ENCODE measurements around the gene ALPK3.

Gene ALPK3

GRCh38 chr15:84901540-84901939 is 84.4 kb downstream of the ALPK3 start:
- no peak for DNase-seq

- no peak for DNase-seq
Measured at GRCh38 chr15:84903751-84904150, 86.6 kb downstream of the ALPK3 start.

GRCh38 chr15:84904419-84904818 is 87.3 kb downstream of the ALPK3 start:
- no peak for DNase-seq

- no peak for DNase-seq
Measured at GRCh38 chr15:84905016-84905916, 88.1 kb downstream of the ALPK3 start.

- no peak for DNase-seq
Measured at GRCh38 chr15:84907731-84908130, 90.6 kb downstream of the ALPK3 start.

- no peak for DNase-seq
Measured at GRCh38 chr15:84908564-84908963, 91.4 kb downstream of the ALPK3 start.

GRCh38 chr15:84909029-84909428 is 91.9 kb downstream of the ALPK3 start:
- DNase-seq: no peak

- no peak for DNase-seq
Measured at GRCh38 chr15:84909782-84910181, 92.6 kb downstream of the ALPK3 start.

GRCh38 chr15:84910928-84911623 is 93.9 kb downstream of the ALPK3 start:
- peak; percentile 58 for DNase-seq

- DNase-seq: no peak
Measured at GRCh38 chr15:84911879-84912660, 94.9 kb downstream of the ALPK3 start.

GRCh38 chr15:84913360-84913723 is 96.2 kb downstream of the ALPK3 start:
- DNase-seq: no peak

GRCh38 chr15:84914351-84914750 is 97.2 kb downstream of the ALPK3 start:
- no peak for DNase-seq

GRCh38 chr15:84914909-84915605 is 97.9 kb downstream of the ALPK3 start:
- DNase-seq: peak; percentile 43

- no peak for DNase-seq
Measured at GRCh38 chr15:84915606-84915958, 98.4 kb downstream of the ALPK3 start.

GRCh38 chr15:84917452-84917851 is 100.3 kb downstream of the ALPK3 start:
- DNase-seq: no peak

- DNase-seq: no peak
Measured at GRCh38 chr15:84919106-84919667, 102.0 kb downstream of the ALPK3 start.

- no peak for DNase-seq
Measured at GRCh38 chr15:84921121-84921520, 104.0 kb downstream of the ALPK3 start.

- DNase-seq: no peak
Measured at GRCh38 chr15:84922530-84922929, 105.4 kb downstream of the ALPK3 start.
